Activated CD4-positive, alpha-beta T cell treated with anti-CD3 and anti-CD28 coated beads for 24 hours (primary cell): ENCODE data around the gene TUBAL3.

Source experiments
- DNase-seq, 2 donors: peaks; one replicate each; pipeline ENCODE4 v3.0.0-alpha.2; 2020; ENCODE audit warnings: low read depth in 2 of 2

TUBAL3 gene

DNA sequence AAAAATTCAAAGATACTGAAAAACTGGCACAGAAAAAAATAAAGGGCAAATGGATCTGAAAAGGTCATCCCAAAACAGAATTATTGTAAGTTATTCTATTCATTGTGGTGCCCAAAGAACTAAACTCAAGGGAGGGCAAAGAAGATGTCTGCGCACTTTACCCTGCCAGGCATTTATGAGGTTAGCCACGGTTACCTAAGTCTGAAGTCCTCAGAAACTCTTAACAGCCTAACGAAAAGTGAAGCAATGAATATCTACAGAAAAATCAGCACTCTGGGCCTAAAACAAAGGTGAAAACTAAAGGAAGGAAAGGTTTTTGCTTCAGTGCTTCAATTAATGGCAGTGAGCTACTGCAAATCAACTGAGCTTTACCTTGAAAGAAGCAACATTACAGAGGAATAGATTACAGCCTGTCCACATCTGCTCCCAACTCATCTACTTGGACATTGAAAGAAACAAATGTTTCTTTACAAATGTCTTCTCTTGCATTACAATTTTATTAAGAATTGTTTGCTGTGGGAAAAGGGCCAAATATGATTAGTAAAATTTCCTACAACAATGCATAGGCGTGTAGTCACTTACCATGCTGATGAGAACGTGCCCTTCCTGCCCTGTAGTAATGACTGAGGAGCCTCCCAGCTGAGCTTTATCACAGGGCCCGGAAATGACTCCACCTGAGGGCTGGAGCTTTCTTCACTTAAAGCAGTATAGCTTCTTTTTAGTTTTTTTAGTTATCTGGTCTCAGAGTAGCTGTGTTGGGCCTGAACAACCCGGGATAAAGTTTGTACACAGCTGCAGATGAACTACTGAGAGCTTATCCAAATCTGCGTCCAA lies at the start of gene TUBAL3:
Gene TUBAL3, minus strand, starts transcription at position 621 of the 834 bp plus-strand sequence. Its CDS starts 36 bp downstream, at position 585.
- no peak for DNase-seq

DNA sequence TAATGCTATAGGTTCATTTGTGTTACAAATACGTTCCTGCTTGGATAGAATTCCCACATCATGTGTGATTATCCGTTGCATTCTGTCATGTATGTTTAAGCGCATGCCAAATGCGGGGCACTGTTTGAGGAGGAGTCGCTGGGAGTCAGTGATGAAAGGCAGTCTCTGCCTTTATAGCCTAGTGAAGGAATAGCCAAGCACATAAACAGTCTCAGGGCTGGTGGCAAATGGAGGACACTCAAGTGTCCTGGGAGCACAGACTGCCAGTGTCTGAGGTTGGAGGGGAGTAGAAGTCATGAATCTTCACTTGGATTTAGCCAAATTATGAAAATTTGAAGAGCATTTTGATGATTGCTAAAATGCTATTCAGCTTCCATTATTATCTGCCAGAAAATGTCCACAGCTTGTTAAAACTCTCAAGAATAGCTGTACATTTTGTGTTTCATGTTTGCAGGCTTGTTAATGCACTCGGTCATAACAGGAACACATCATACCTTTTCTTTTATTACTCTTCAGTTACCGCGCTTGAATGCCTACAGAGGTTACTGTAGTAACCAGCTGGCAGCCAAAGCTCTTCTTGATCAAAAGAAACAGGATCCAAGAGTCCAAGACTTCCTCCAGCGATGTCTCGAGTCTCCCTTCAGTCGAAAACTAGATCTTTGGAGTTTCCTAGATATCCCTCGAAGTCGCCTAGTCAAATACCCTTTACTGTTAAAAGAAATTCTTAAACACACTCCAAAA lies 49.3 kb upstream of the TUBAL3 start:
- DNase-seq = no peak

DNA sequence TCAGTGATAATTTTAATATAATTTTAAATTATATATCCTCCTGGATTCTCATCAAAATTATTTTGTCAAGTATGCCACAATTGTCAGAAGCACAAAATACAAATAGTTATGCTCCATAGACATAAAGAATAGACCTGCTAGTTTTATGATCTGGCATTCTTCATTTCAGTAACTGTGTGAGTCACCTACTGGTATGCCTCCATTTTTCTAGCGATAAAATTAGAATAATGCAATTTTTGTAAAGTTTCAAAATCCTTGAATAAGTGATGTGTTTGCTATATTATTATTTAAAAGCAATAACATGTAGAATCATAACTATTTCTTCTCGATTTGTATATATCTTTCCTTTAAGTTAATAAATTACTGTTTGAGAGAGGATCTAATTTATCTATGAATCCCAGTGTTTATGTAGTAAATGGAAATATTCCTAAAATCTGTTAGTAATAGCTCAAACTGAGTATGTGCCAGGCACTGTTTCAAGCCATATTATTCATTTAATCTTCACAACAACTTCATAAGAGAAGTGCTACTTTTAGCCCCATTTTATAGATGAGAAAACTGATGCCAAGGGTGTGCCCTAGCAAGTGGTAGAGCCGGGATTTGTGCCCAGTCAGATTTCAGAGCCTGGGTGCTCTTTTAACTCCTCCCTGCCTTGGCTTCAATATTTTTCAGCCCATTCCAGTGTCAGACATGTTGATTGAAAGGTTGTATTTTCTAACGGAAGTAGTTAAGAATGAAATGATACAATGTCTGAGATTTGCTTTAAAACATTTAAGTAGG lies 46.2 kb upstream of the TUBAL3 start:
- DNase-seq = no peak

DNA sequence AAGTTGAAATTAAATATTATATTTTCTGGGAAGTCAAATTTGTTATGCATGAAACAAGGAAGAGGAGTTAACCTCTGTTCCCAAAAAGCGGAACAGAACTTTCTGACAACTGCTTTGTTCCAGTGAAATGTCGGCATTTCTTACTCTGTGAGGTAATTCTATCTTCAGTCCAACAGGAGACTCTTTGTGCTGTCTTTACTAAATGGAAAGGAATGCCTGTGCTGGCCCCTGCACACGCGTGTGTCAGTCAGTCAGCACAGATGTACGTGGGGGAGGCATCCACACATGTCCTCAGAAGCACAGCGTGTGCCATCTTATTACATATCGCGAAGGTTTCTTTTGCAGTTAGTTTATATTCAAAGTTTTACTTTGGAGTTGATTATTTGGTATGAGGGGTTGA lies 45.2 kb upstream of the TUBAL3 start:
- no peak for DNase-seq

DNA sequence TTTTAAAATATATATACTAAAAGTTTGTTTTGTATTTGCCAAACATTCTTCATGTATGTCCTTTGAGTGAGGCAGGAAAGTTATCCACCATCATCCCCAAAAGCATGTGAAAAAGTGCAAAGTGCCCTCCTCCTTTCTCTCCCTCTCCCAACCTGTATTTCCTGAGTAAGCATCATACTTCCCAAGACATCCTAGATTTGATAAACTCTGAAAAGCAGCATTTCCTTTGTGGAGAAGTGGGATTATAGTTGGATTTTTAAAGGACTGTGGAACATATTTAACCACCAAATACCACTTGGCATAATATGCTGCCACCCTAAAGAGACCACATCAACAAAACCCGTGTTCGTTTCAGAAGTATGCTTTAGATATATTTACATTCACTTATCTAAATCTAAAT lies 44.6 kb upstream of the TUBAL3 start:
- DNase-seq = no peak

DNA sequence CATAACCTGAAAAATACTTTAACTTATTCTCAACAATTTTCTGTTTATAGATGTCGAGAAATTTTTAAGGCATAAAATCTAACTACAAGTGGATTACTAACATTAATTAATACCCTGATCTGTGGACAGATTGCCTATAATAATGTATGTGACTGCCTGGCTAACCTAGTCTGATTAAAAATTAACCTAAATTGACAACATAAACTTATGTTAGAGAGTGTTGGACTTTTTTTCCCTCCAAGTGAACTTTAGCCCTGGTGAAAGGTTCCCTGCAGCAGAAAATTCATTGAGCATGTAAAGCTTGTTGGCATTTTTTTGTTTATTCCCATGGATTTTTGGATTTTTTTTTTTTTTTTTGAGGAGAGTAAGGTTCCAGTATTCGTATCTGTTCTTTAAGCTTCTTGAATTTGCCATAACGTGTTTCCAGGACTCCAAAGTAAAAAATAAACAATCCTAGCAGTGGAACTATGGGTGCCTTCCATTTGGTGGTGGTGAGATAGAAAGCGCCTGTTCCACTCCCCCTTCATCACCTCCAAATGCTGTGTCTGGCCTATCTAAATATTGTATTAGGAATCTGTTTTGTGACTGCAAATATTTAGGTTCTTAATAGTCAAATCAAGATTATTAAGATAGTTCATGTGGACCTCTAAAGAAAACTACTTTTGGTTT lies 43.8 kb upstream of the TUBAL3 start:
- no peak for DNase-seq

DNA sequence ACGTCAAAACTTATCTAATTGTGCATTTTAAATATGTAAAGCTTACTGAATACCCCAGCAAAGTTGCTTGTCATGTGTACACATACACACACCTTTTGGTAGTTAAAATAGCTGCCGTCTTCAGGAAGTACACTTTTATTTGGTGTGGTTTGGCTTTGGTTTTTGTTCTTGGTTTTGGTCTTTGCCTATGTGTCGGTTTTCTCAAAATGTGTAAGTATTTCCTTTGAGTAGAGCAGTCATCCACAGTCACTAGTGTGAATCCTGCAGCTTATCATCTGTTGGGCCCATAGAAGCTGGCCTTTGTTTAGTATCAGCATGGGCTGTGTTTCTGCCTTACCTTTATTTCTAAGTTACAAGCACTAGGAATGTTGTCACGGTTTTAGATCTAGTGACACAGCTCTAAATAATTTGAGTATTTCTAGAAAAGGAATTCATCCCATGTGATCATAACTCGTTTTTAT lies 43.0 kb upstream of the TUBAL3 start:
- peak in 1 of 2 donors; percentile 10 for DNase-seq

DNA sequence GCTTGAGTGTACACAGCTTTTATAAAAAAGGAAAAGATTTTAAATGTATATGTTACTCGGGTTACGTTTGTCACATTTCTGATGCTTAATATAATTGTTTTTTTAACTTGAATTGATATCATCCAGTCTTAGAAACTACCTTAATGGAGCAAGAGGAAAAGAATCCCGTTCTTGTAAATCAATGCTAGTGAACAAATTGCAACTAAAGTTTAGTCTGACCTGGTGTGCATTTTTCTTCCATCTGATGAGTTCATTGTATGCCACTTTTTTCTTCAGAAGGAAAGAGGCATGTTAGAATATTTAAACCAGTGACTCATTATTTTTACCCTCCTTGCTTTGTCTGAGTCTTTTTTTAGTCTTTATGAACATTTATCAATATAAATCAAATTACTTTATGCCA lies 42.4 kb upstream of the TUBAL3 start:
- DNase-seq = no peak

DNA sequence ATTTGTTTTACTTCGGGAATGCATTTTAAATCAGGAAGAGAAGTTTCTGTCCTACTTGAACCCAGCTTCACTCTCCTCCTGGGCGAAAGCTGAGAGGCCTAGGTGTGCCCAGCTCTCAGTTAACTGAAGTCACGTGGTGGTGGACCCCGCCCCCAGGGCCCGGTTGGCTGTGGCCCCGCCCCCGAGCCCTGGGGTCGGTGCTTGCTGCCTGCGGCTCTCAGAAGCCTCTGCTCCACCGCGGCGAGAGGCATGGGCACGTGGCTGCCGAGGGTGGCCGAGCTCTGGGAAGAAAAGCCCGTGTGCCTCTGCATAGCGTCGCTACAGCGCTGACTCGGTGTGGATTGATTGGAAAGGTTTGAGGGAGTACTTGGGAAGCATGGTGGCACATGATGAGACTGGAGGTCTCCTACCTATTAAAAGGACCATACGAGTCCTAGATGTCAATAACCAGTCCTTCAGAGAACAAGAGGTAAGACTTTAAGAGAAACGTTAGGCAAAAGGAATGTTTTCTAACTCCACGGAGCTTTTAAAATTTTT lies 41.8 kb upstream of the TUBAL3 start:
- peak; percentile 65 to 71 for DNase-seq

DNA sequence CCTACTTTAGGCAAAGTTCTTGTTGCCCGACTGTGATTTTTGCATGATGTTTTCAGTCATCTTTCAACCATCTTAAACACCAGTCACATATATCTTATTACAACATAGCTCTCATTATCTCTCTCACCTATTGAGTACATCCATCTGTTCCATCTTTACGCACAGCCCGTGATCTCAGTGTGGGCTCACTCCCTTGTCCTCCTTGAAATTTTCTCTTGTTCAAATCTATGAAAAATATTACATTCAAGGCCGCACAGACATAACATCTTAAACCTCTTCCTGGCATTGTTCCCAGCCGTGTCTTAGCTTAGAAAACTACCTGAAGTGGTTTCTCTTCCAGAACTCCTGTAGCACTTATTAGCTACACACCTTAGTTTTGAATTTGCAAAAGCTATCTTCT lies 40.4 kb upstream of the TUBAL3 start:
- DNase-seq = no peak

DNA sequence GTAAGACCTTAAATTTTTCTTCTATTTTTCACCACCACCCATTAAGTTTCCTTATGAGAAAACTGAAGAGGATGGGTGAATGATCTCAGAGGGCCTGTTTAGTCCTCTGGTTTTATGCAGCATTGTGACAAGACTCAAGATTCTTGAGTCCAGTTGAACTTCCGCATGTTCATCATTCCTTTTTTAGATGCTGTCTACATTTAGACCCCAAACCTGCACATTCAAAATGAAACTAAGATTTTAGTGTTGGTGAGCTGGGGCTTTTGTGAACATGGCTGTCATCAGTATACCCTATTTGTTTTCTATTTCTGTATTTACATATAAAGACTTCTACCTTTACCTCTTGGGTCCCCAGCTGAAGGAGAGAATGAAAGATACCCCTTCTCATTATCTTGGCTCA lies 38.8 kb upstream of the TUBAL3 start:
- DNase-seq = no peak

DNA sequence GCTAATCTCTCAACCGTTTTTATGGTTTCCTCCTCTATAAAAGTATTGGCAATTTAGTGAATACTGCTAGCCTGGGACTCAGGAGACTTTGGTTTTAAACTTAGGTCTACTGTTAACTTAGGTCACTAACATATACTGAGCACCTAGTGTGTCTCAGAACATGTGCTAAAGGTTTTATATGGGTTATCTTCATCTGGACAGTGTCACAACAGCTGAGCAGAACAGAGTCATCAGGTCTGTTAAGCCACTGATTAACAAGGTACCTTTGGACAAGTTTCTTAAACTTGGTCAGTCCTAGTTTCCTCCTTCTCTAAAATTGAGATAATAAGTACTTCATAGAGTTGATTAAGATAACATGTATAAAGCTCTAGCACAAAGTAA lies 38.4 kb upstream of the TUBAL3 start:
- DNase-seq = no peak

DNA sequence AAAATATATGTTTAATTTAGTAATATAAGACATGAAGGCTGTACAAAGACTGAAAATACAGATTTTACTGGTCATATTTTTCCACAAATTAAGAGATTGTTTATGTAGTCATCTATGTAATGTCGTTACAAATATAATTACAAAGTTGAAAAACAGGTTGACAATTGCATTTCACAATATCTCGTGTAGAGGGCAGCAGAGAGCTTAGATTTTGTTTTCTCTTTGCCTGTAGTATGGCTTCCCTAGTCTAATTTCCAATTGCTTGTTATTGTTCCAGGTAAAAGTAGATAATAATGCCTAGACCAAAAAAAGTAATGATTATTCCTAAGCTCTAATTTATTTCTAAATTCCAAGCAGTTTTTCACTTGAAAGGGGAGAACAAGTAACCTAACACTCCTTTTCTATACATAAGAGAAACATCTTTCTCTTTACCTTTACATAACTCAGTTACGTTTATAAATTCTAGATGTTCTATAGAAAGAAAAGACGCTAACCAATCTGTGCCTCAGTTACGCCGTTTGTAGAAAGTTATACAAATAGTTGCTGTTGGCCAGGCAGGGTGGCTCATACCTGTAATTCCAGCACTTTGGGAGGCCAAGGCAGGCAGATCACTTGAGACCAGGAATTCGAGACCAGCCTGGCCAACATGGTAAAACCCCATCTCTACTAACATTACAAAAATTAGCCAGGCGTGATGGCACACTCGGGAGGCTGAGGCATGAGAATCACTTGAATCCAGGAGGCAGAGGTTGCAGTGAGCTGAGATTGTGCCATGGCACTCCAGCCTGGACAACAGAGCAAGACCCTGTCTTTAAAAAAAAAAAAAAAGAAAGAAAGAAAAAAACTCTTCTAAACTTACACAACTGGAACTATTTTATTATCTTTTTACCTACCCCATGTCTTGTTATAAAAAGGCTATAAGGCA lies 37.7 kb upstream of the TUBAL3 start:
- DNase-seq = peak in 1 of 2 donors; percentile 26

DNA sequence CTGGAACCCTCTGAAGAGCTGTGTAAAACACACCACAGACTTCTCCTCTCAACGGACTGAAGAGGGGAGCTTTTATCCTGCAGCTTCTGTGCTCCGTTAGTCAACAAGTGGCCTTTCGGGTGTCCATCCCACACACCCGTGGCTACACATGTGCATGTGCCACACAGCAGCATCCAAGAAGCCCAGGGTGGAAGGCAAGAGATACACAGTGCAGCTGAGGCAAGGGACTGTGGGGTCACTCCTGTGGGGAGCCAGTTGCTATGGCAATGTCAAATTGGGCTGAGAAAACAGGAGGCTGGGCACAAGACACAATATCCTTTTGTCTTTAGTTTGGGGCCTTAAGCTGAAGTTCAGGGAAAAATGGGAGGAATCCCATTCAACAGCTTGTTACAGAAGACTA lies 36.5 kb upstream of the TUBAL3 start:
- no peak for DNase-seq

DNA sequence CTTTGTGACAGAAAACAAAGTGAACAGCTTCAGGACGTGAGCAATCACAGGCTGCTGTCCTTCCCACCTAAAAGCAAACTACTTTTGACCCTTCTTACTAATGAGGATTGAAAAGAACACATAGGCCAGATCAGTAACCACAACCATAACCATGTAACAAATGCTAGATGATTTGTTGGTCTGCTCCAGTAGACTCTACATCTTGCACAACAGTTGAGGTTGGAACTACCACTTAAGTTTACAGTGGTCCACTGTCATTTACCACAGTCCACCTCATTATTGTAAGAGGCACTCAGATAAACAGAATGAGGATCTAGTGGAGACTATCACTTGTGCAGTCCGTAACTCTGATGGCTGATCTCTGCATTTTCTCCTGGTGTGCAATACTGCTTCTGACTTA lies 35.6 kb upstream of the TUBAL3 start:
- DNase-seq = no peak

DNA sequence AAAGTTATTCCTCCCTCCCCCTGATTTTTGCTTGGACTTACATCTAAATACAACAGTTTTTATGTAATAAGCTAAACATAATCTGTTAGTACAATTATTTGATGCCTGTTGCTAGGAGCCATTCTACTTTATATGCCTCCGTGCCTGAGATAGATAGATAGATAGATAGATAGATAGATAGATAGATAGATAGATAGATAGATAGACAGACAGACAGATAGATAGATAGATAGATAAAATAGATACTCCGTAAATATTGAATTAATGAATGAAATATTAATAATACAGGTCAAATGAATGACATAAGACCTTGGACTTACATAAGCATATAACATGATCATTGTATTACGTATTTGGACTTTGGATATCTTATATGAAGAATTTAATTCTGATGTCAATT lies 30.7 kb upstream of the TUBAL3 start:
- DNase-seq = no peak

DNA sequence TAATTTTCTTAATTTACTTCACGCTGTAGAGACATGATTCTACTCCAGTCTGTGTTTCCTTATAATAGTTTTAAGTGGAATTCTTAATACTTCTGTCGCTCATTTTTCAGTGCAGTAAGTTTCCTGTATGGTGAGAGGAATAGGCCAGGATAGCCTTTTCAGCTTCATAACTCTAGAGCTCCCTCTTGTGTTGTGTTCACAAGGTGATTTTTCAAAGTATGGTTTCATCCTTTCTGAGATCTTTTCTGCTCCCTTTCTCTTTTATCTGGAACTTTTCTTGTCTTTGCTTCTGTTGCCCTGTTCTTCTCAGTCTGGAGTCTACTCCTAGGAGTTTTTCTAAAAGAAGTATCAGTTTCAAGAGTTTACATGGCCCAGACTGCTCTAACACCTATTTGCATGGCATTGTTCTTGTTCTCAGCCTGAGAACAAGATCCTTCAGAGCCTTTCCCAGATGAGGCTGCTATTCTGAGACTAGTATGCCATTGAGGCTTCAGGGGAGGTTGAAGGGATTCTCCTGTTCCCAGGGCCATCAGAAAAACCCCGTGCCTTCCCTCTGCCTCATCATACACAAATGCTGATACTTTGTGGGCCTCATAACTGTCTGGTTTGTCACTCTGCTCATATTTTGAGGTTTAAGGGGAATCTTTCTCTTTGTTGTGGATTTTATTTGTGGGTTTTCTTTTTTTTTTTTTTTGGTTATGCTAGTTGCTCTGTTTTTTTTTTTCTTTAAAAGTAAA lies 29.6 kb upstream of the TUBAL3 start:
- no peak for DNase-seq

DNA sequence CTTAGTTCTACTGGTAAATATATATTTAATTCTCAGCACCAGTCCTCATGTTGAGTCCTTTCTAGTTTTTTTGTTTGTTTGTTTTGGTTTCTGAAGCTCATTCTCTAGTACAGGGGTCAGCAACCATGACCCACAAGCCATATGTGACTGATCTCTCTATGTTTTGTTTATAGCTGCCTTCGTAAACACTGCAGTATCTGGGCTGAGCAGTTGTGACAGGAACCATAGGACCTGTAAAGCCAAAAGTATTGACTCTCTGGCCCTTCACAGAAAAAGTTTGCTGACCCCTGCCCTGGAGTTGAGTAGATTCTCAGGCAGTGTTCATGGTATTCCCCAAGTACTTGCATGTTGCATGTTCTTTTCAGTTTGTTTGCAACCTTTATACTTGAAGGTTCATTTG lies 28.6 kb upstream of the TUBAL3 start:
- no peak for DNase-seq

DNA sequence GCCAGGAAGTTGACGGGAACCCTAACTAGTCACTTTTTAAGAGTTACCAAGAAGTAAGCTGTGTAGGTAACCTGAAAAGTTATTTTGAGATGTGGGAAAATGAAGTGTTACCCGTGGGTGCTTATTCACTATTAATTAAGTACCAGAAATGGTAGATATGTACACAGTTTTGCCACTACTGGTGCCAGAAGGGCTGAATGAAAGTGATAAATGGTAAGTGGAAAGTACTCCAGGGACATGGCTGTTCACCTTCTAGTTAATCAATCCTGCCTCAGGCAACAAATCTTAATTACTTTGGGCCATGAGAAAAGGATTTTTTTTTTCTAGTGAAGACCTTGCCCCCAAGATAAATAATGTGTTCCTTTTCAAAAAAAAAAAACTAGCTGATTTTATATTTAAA lies 23.5 kb upstream of the TUBAL3 start:
- DNase-seq = no peak

DNA sequence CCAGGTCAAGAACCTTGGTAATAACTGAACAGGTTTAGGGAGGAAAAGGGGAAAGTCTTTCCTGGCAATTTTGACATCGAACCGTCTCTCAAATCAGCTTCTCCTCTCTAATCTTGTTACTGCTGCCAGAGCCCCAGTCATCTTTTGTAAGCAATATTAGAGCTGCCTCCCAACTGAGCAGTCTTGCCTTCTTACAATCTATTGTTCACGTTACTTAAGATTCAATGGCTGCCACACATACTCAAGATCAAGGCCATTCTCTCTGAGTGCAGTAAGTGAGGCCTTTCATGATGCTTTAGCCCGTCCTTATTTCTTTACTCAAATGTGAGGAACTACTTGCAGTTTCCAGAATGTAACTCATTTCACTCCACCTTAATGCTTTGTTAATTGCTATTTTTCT lies 20.1 kb upstream of the TUBAL3 start:
- no peak for DNase-seq
